ENCODE results near the gene SPP1.

The SPP1 gene

DNA sequence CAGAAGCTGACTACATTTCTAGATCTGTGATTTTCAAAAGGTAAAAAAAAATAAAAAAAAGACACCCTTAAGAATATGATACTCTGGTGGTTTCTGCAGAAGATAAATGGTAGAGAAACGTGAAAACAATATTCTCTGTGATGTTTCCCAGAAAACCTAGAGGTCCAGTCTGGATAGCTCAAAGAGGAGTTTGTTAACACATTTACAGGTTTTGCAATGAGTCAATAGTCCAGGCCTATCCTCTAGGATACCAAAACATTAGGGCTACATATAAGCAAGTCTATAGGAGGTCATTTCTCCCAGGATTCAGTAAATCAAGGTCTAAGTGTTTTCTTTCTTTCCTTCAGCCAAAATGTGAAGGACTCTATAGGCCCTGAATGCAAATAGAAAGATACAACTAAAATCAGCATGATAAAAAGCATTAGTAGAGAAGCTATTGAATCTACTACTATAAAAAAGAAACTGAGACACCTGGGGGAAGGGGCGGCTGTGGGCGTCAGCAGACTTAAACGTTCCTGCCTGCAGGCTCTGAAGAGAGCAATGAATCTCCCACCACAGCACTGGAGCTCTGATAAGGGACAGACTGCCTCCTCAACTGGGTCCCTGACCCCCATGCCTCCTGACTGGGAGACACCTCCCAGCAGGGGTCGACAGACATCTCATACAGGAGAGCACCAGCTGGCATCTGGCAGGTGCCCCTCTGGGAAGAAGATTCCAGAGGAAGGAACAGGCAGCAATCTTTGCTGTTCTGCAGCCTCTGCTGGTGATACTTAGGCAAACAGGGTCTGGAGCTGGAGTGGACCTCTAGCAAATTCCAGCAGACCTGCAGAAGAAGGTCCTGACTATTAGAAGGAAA lies 33.7 kb upstream of the SPP1 start:
- Histone ChIP-seq H3K4me3 (ENCODE audit: low read length) (no peak overlapping the region), H3K27me3 (ENCODE audit: control insufficient read depth, insufficient read depth, low read length) (no peaks in the 10 kb centered on the region), H3K36me3 (ENCODE audit: control insufficient read depth, insufficient read depth, low read length) (no peaks in the 10 kb centered on the region), H3K9ac (ENCODE audit: low read length) (no peak overlapping the region), H3K27ac (ENCODE audit: low read depth, low read length) (no peak overlapping the region), H3K4me1 (ENCODE audit: control insufficient read depth, insufficient read depth, low read length) (no peaks in the 10 kb centered on the region)

DNA sequence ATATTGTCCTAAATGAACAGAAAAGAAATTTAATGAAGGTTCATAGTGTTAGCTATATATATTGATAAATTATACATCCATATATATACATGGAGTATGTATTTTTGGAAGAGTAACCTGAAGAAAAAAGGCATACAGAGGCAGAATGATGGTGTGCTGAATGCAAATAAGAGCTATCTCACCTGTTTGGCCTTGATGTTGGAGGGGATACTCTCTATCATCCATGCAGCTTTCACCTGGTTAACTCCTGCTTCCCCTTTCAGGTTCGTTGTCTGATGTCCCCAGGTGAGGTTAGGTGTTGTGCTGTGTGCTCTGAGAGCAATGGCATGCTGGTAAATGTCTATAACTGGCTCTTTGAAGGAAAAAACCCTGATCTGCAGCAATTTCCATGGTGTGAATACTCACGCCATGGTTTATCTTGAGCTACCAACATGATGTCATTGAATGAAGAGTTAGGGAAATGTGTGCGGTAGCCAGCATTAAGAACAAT lies 31.8 kb upstream of the SPP1 start:
- Histone ChIP-seq H3K9ac (ENCODE audit: low read length) (no peak overlapping the region), H3K27me3 (ENCODE audit: control insufficient read depth, insufficient read depth, low read length) (no peaks in the 10 kb centered on the region), H3K4me3 (ENCODE audit: low read length) (no peak overlapping the region), H3K4me1 (ENCODE audit: control insufficient read depth, insufficient read depth, low read length) (no peaks in the 10 kb centered on the region), H3K27ac (ENCODE audit: low read depth, low read length) (no peak overlapping the region), H3K36me3 (ENCODE audit: control insufficient read depth, insufficient read depth, low read length) (no peaks in the 10 kb centered on the region)

DNA sequence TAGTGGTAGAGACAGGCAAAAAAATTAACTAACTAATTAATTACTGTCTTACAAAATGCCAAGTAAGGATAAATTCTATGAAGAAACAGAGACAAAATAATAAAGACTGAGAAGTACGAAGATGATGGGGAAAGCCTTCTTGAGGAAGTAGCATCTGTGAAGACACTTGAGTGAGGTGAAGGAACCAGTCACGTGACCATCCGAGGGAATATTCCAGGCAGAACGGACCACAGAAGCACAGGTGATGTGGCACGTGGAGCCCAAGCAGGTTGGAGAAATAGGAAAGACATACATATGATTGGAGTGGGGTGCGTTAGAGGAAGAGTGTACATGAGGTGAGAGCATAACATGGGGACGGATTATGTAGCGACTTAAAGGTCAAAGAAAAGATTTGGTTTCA lies 30.5 kb upstream of the SPP1 start:
- H3K9ac ChIP-seq (ENCODE audit: low read length): no peak overlapping the region
- H3K27me3 ChIP-seq (ENCODE audit: control insufficient read depth, insufficient read depth, low read length): no peaks in the 10 kb centered on the region
- no peak overlapping the region for H3K27ac ChIP-seq (ENCODE audit: low read depth, low read length)
- H3K4me1 ChIP-seq (ENCODE audit: control insufficient read depth, insufficient read depth, low read length): no peaks in the 10 kb centered on the region
- H3K36me3 ChIP-seq (ENCODE audit: control insufficient read depth, insufficient read depth, low read length): no peaks in the 10 kb centered on the region
- no peak overlapping the region for H3K4me3 ChIP-seq (ENCODE audit: low read length)

DNA sequence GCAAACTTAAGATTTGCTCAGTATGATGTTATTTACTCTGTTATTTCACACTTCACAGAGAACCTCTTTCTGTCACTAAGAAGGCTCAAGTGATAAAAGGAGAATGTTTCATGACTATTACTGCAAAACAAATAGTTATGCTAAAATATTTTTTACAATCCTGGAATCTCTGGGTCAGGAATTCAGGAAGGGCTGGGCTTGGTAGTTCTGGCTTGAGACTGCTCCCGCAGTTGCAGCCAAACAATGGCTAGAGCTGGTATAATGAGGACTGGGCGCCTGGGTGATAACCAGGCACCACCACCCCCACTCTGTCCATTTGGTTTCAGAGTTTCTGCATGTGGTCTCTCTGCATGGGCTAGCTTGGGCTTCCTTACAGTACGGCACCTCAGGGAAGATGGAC lies 28.7 kb upstream of the SPP1 start:
- no peaks in the 10 kb centered on the region for H3K27me3 ChIP-seq (ENCODE audit: control insufficient read depth, insufficient read depth, low read length)
- no peaks in the 10 kb centered on the region for H3K36me3 ChIP-seq (ENCODE audit: control insufficient read depth, insufficient read depth, low read length)

DNA sequence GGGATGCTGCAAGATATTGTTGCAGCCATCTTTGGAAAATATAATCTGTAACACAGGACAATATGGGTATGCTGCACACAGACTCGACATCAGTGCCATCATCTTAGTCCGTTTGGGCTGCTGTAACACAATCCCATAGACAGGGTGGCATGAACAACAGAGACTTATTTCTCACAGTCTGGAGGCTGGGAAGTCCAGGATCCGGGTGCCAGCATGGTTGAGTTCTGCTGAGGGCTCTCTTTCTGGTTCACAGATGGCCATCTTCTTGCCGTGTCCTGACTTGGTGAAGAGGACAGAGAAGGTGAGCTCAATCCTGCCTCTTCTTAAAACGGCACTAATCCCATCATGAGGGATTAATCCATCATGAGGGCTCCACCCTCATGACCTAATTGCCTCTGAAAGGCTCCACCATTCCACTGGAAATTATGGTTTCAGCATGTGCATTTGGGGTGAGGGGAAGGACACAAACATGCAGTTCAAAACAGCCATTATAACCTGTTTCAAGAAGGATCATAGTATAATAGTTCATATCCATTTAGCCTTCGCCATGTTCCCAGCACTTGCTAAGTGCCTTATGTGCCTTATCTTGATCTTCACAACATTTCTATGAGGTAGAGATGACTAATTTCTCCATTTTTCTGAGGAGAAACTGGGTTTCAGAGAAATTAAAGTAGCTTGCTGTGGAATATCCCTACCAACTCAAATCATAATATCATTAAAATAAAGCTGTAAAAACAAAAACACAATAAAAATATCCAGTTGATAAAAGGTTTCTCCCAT lies 27.9 kb upstream of the SPP1 start:
- Histone ChIP-seq H3K4me3 (ENCODE audit: low read length) (no peak overlapping the region), H3K36me3 (ENCODE audit: control insufficient read depth, insufficient read depth, low read length) (no peaks in the 10 kb centered on the region), H3K4me1 (ENCODE audit: control insufficient read depth, insufficient read depth, low read length) (no peaks in the 10 kb centered on the region), H3K27ac (ENCODE audit: low read depth, low read length) (no peak overlapping the region), H3K9ac (ENCODE audit: low read length) (no peak overlapping the region), H3K27me3 (ENCODE audit: control insufficient read depth, insufficient read depth, low read length) (no peaks in the 10 kb centered on the region)

More for the DNA sequence above, 28.7 kb upstream of the SPP1 start:
- Histone ChIP-seq H3K4me1 (ENCODE audit: control insufficient read depth, insufficient read depth, low read length) (no peaks in the 10 kb centered on the region), H3K9ac (ENCODE audit: low read length) (no peak overlapping the region), H3K4me3 (ENCODE audit: low read length) (no peak overlapping the region), H3K27ac (ENCODE audit: low read depth, low read length) (no peak overlapping the region)

DNA sequence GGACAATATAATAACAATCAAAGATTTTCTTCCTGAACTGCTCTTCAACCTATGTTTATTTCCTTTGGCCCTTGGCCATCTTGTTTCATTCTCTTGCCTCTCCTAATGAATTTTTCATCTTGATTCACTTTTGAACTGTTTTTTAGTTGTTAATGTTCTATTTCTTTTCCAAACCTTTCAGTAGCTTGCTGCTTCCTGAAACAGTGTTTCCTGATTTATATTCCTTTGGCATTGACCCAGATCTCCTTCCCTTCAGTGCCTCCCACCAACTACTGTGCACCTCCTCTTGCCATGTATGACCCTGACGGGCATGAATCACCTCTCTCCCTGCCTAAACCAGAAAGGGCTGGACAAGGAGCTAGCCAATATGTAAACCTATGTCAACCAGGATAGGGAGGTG lies 25.6 kb upstream of the SPP1 start:
- Histone ChIP-seq H3K4me3 (ENCODE audit: low read length) (no peak overlapping the region), H3K27me3 (ENCODE audit: control insufficient read depth, insufficient read depth, low read length) (no peaks in the 10 kb centered on the region), H3K27ac (ENCODE audit: low read depth, low read length) (no peak overlapping the region), H3K36me3 (ENCODE audit: control insufficient read depth, insufficient read depth, low read length) (no peaks in the 10 kb centered on the region), H3K4me1 (ENCODE audit: control insufficient read depth, insufficient read depth, low read length) (no peaks in the 10 kb centered on the region), H3K9ac (ENCODE audit: low read length) (no peak overlapping the region)

DNA sequence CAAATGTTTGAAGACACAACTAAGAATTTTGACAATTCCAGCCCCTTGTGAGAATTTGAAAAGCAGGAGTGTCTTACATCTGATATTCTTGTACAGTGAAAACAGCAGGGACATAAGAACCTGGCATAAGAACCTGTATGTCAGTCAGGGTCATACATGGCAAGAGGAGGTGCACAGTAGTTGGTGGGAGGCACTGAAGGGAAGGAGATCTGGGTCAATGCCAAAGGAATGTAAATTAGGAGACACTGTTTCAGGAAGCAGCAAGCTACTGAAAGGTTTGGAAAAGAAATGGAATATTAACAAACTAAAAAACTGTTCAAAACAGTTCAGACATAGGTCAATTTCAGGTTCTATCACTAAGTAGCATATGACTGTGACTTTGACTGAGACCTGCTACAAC lies 25.0 kb upstream of the SPP1 start:
- Histone ChIP-seq H3K4me1 (ENCODE audit: control insufficient read depth, insufficient read depth, low read length) (no peaks in the 10 kb centered on the region), H3K36me3 (ENCODE audit: control insufficient read depth, insufficient read depth, low read length) (no peaks in the 10 kb centered on the region), H3K27me3 (ENCODE audit: control insufficient read depth, insufficient read depth, low read length) (no peaks in the 10 kb centered on the region), H3K4me3 (ENCODE audit: low read length) (no peak overlapping the region), H3K9ac (ENCODE audit: low read length) (no peak overlapping the region), H3K27ac (ENCODE audit: low read depth, low read length) (no peak overlapping the region)

DNA sequence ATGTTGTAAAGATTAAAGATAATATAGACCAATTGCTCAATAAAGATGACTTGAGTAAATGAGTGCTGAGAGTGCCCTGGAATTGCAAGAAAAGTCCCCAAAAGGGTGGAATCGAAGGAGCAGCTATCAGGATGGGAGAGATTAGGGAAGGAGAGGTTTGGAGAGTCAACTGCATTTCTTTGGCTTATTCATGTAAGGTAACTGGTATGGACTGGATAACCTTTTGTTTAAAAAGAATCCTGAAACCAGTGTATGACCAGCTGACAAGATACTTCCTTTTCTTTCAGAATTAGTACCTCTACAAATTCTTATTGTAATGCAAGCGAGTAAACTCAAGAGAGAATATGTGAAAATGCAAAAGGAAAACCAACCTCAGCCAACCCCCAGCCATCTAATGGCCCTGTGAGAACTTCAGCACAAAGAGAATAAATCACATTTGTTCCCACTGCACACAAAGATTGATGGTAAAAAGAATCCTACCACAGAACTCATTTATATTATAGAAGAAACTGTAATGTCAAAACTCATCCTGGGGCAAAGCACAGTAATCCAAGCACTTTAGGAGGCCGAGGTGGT lies 24.5 kb upstream of the SPP1 start:
- H3K9ac ChIP-seq (ENCODE audit: low read length): no peak overlapping the region
- no peak overlapping the region for H3K27ac ChIP-seq (ENCODE audit: low read depth, low read length)
- H3K4me3 ChIP-seq (ENCODE audit: low read length): no peak overlapping the region
- H3K4me1 ChIP-seq (ENCODE audit: control insufficient read depth, insufficient read depth, low read length): no peaks in the 10 kb centered on the region
- H3K36me3 ChIP-seq (ENCODE audit: control insufficient read depth, insufficient read depth, low read length): no peaks in the 10 kb centered on the region
- no peaks in the 10 kb centered on the region for H3K27me3 ChIP-seq (ENCODE audit: control insufficient read depth, insufficient read depth, low read length)

DNA sequence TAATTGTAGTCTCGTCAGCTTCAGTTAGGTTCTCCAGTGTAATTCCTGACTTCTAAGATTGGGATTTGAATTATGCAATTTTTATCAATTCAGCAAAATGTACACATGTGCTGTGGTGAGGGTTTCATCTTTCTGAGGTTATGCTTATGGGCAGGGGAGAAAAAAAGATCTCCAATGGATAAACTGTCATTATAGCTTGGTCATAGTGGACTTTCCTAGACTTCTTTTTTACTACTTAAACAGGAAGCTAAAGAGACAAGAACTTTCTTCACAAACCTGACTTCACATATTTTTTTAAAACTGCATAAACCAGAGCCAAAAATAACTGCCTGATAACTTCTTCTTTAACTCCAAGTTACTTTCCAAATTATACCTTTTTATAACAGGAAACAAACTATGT lies 21.7 kb upstream of the SPP1 start:
- Histone ChIP-seq H3K27me3 (ENCODE audit: control insufficient read depth, insufficient read depth, low read length) (no peaks in the 10 kb centered on the region), H3K27ac (ENCODE audit: low read depth, low read length) (no peak overlapping the region), H3K4me3 (ENCODE audit: low read length) (no peak overlapping the region), H3K9ac (ENCODE audit: low read length) (no peak overlapping the region), H3K4me1 (ENCODE audit: control insufficient read depth, insufficient read depth, low read length) (no peaks in the 10 kb centered on the region), H3K36me3 (ENCODE audit: control insufficient read depth, insufficient read depth, low read length) (no peaks in the 10 kb centered on the region)

DNA sequence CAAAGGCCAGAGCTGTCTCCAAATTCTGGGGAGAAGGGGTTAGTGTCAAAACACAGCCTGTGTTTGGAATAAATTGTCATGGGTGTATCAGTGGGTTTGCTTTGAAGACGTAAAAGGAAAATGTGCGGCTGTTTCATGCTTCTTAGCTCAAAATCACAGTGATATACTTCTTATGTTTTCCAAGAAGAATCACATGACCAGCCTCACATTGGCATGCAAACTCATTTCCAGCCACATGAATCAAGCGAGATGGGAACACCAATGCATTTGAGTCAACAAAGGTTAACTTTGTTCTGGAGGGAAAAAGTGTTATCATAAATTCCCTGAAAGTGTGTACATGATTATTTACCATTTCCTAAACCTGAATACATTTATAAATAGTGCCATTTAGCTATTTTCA lies 19.0 kb upstream of the SPP1 start:
- Histone ChIP-seq H3K27me3 (ENCODE audit: control insufficient read depth, insufficient read depth, low read length) (no peaks in the 10 kb centered on the region), H3K9ac (ENCODE audit: low read length) (no peak overlapping the region), H3K4me1 (ENCODE audit: control insufficient read depth, insufficient read depth, low read length) (no peaks in the 10 kb centered on the region)

DNA sequence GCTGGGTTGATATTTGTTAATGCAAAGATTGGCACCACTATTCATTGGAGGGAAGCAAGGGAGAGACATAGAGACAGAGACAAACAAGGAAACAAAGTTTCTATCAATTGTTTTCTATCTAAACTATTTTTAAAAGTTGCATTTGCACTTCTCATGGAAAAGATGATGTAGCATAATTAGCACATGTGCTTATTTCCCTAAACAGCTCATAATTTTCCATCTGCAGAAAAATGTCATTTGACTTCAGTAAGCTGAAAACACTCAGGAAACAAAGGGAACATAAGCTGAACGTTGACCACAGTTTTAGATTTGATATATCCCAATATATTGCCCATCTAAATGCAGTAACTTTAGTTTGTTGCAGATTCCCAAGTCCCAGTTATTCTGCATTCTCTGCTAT lies 18.5 kb upstream of the SPP1 start:
- Histone ChIP-seq H3K4me3 (ENCODE audit: low read length) (no peak overlapping the region), H3K4me1 (ENCODE audit: control insufficient read depth, insufficient read depth, low read length) (no peaks in the 10 kb centered on the region), H3K27ac (ENCODE audit: low read depth, low read length) (no peak overlapping the region), H3K9ac (ENCODE audit: low read length) (no peak overlapping the region), H3K36me3 (ENCODE audit: control insufficient read depth, insufficient read depth, low read length) (no peaks in the 10 kb centered on the region), H3K27me3 (ENCODE audit: control insufficient read depth, insufficient read depth, low read length) (no peaks in the 10 kb centered on the region)

More for the DNA sequence above, 19.0 kb upstream of the SPP1 start:
- H3K36me3 ChIP-seq (ENCODE audit: control insufficient read depth, insufficient read depth, low read length): no peaks in the 10 kb centered on the region
- H3K4me3 ChIP-seq (ENCODE audit: low read length): no peak overlapping the region
- no peak overlapping the region for H3K27ac ChIP-seq (ENCODE audit: low read depth, low read length)

DNA sequence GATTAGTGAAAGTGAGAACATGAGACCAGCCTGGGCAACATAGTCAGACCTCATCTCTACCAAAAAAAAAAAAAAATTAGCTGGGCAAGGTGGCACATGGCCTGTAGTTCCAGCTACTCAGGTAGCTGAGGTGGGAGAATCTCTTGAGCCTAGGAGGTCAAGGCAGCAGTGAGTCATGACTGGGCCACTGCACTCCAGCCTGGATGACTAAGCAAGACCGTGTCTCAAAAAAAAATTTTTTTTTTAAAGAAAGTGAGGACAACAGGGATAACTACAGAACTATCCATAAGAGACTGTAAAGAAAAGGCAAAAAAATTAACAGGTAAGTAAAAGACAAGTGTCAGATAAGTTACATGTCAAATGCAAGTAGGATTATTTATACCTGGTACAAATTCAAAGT lies 13.5 kb upstream of the SPP1 start:
- Histone ChIP-seq H3K27me3 (ENCODE audit: control insufficient read depth, insufficient read depth, low read length) (no peaks in the 10 kb centered on the region), H3K36me3 (ENCODE audit: control insufficient read depth, insufficient read depth, low read length) (no peaks in the 10 kb centered on the region), H3K4me1 (ENCODE audit: control insufficient read depth, insufficient read depth, low read length) (no peaks in the 10 kb centered on the region), H3K27ac (ENCODE audit: low read depth, low read length) (no peak overlapping the region), H3K4me3 (ENCODE audit: low read length) (no peak overlapping the region), H3K9ac (ENCODE audit: low read length) (no peak overlapping the region)

Measured in rectal smooth muscle tissue (tissue), 1 donor.